ENCODE results near the gene CNMD.
"Not testable (repeated sequence)": the region's sequence is repeated elsewhere in the genome, so short reads cannot be mapped to it uniquely, and the experiment has no call there.

CNMD gene

DNA sequence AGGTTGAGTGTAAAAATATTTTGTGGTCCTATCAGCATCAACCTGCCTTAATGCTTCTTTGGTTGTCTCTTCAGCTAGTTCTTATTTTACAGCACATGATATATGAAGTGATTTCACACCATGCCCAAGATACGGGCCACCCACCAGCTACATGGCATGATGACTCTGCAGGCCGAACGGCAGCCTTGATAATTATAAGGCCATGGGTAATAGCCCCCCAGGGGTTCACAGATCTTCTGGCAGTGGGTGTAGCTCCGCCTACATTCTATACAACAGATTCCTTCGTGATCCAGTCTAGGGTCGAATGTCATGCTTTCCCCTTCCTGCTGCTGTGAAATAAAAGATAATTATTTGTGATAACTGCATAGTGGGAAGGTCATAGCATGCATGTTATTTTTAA lies 36.1 kb downstream of the CNMD start:
- intact Hi-C loops (cut with DNase I) = no loop called here
- DNase-seq = no peak

DNA sequence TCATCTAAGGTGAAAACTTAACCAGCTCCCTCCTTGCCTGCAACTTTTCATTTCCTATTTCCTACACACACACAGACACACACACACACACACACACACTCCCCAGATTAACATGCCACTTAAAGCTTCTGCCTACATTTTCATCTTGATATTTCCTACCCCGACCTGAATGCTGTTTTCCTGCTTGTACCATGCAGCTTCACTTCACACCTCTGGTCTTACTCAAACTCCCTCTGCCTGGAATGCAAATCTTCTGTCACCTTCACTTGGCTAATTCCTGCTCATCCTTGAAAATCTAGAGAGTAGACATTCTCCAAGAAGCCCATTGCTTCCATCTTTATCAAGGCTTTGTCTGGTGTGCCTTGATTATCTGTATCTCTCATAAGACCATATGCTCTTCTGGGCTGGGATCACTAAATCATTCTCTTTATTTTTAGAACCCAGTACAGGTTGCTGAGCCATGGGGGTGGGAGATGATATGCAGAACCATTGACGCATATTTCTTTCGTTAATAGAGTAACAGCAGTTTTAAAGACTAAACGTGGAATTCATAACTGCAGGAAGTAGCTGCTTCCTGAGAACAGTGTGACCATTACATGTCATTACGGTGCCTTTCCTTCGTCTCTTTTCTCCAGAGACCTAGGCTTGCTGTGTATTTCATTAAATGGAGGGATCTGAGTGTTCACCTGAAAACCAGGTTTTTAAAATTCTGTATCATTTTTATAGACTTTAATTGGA lies 37.7 kb downstream of the CNMD start:
- peak in 1 of 42 donors; percentile 15 for DNase-seq
- intact Hi-C loops (cut with DNase I) = no loop called here

DNA sequence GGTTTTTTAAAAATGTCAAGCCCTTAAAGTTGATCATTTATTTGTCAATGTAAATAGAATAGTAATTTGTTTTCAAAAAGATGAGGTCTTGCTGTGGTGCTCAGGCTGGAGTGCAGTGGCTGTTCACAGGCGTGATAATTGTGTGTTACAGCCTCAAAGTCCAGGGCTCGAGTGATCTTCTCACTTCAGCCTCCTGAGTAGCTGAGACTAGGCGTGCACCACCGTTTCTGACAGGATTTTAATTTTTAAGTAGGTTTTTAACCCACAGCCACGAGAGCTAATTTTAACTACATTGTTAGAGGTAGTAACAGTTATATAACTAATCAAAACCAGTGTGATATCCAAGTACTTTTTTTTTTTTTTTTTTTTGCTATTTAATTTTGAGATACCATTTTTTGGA lies 43.1 kb downstream of the CNMD start:
- intact Hi-C loops (cut with DNase I) = no loop called here
- peak in 12 of 42 donors; percentile 10 to 56 (median 24) for DNase-seq

DNA sequence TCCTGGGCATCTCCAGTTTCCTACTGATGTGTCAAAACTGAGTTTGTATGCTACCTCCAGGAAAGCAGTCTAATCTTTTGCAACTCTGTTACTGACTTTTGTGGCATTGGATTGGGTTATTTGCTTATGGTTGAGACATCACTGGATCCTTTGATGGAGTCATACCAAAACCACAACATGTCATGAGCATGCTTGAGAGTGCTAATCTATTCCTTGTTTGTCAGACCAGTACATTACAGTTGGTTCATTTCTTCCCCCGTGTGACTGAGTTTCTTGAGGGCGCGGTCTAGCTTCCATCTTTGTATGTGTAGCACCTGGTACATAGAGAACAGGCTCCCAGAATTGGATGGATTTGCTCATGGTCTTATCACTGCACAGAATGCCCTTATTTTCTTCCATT lies 43.8 kb downstream of the CNMD start:
- intact Hi-C loops (cut with DNase I) = no loop called here

DNA sequence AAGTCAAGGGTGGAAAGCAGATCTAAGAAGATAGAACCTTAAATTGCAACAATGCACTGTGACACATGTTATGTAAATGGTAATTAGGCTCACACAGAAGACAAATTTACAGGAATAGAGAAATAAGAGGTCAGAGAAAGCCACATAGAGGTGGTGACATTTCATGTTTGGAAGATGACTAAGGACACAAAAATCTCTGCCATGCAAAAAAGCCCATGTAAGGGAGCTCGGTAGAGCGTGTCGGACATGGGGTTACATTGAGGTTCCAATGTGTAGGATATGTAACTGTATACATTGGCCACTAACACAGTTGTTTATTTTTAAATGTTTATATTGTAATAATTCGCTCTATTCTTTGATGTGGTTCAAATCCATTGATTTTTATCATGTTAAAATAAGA lies 53.2 kb downstream of the CNMD start:
- intact Hi-C loops (cut with DNase I) = no loop called here

More for the DNA sequence above, 43.8 kb downstream of the CNMD start:
- DNase-seq = no peak

DNA sequence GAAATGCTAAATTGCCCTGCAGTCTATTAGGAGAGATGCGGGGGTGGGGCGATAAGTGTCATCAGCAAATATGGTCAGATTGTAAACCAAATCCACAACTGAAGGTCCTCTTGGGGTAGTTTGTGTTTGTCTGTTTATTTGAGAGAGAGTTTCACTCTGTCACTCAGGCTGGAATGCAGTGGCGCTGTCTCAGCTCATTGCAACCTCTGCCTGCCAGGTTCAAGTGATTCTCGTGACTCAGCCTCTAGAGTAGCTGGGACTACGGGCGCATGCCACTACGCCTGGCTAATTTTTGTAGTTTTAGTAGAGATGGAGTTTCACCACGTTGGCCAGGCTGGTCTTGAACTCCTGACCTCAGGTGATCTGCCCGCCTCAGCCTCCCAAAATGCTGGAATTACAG lies 53.8 kb downstream of the CNMD start:
- intact Hi-C loops (cut with DNase I); DNase-seq: not testable (repeated sequence)

More for the DNA sequence above, 53.2 kb downstream of the CNMD start:
- DNase-seq = no peak

DNA sequence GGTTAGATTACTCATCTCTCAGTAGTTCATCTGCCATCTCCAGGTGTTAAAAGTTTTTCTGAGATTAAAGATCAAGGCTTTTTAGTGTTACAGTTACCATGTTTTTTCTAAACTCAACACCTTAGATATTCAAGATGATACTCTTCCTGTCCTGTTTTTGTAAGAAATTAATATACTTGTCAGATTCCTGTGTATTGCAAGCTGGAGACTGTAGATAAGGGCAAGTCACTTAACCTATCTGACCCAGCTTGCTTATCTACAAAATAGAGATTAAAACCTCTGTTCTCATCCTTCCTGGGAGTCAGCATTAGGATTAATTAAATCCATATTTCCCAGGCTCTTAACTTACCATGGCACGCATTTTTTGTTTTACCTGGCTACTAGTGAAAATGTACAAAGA lies 61.8 kb downstream of the CNMD start:
- intact Hi-C loops (cut with DNase I) = no loop called here

DNA sequence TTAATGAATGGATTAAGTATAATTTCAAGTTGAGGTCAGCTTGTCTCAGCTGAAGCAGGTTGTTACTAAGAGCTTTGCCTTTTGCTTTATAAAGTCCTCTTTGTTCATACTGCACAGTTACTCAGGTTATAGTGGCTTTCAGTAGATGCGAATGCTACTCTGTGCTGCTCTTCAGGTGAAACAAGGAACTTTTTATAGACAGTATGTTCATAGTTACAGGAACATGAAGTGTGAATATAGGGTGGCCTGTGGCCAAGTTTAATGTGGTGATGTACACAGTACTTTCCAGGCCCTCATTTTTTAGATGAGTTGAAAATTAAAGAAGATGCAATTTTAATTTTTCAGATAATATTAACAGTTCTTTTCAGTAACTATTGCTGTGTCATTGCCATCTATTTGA lies 66.2 kb downstream of the CNMD start:
- intact Hi-C loops (cut with DNase I) = no loop called here
- no peak for DNase-seq

More for the DNA sequence above, 61.8 kb downstream of the CNMD start:
- no peak for DNase-seq

DNA sequence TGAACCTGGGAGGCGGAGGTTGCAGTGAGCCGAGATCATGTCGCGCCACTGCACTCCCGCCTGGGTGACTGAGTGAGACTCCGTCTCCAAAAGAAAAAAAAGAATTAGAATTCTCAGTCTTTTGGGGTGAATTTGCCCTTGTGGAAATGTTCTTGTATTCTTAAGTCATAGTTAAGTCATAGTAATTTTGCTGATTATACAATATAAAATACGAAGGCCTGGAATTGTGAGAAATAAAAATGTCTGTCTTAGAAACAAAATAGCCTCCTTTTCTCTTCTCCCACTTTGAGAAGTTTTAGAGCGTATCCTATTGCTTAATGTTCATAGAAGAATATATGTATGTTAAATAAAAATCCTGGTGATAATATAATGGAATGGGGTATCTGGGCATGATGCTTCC lies 68.9 kb downstream of the CNMD start:
- intact Hi-C loops (cut with DNase I) = no loop called here
- DNase-seq = no peak

DNA sequence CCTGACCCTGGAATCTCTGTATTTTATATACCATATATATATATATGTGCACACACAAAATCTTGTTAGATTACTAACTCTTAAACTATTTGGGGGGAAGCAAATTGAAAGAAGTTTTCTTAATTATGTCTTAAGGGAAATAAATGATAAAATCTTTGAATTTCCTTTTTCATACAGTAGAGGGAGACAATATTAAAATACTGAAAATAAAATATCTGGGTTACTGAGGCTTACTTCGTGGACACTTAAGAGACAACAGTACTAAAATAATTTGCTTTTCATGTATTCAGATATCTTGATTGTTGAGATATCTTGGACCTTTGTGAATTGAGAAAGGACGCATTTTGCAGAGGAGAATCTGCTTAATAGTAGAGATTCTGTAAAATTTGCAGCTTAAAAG lies 69.9 kb downstream of the CNMD start:
- intact Hi-C loops (cut with DNase I) = loop anchor here (10.0 kb wide), 1 partner anchor 135 kb away; no protein-coding TSS in a partner anchor
- DNase-seq = no peak

DNA sequence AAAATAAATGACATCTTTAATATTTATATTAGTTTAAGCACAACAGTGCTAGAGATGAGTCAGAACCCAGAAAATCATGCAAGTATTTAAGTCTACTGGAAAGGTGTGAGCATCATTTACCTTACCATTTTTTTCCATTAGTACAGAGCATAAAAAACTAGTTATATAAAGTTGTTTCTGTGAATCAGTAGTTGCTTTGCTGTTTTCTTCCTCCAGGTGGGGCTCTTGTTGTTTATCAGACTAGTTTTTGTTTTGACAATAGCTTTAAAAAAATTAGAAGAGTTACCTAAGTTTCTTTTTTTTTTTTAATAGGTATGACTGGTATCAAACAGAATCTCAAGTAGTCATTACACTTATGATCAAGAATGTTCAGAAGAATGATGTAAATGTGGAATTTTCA lies 74.3 kb downstream of the CNMD start:
- no peak for DNase-seq
- intact Hi-C loops (cut with DNase I) = loop anchor here (10.0 kb wide), 1 partner anchor 139 kb away; no protein-coding TSS in a partner anchor

DNA sequence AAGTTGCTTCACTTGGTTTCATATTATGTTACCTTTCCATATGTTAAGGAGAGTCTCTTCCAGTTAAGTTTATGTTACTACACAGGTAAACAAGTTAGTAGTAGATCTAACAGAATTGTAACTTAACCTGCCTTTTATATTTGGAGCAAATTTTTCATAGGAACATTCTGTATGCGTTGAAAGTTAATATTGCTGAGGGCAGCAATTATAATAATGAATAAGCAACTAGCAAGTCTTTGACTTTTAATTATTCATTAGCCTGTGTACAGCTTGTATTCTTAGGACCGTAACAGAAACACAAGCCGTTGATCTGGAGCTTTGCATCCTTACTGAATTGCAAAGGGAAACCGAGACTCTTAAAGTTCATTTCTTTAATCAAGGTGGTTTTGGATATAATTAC lies 75.3 kb downstream of the CNMD start:
- no peak for DNase-seq
- intact Hi-C loops (cut with DNase I) = loop anchor here (10.0 kb wide), 1 partner anchor 141 kb away; no protein-coding TSS in a partner anchor

DNA sequence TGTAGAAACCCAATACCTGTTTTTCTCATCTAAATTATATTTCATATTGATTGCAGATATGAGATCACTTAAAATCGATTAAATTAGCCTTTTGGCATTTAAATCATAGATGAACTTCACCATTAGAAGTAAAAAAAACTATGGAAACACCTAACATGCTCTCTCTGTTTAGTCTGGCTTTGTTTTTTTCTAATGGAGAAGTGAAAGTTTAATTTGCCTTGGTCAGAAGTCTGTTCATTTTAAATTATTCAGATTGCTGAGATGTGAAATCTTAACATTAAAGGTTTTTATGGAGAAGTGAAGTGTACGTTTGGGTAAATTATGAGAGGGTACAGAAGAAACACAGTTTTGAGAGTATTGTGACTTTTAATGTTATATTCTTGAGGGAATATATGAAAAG lies 80.3 kb downstream of the CNMD start:
- no peak for DNase-seq
- intact Hi-C loops (cut with DNase I) = no loop called here

Measured in head of caudate nucleus (tissue), 42 donors.